CD4-positive, alpha-beta T cell (primary cell): ENCODE data around the gene NTHL1. TPM values are rescaled to one million over a fixed set of nuclear protein-coding genes. Genes with fewer than 3 reads are reported as not detected.

Source experiments
- ATAC-seq: fragments of 200-7000 bp; cut with Tn5 transposase; one replicate; pipeline ENCODE4 v1.10.0; 2022; ENCODE audit warnings: mild to moderate bottlenecking; ENCODE audit not compliant: poor library complexity
- CTCF ChIA-PET: fragments of 350-600 bp; sonication (Branson Sonifier 250); formaldehyde crosslinking; loops from one replicate; lab custom pipeline; 2021; ENCODE audit warnings: antibody characterized with exemption, inconsistent platforms; lab: Charles Lee
- POLR2A ChIA-PET: fragments of 350-600 bp; sonication (Branson Sonifier 250); formaldehyde crosslinking; loops from one replicate; lab custom pipeline; 2021; ENCODE audit warnings: antibody characterized with exemption, inconsistent platforms; lab: Charles Lee
- DNase-seq, 14 experiments: peaks; one replicate each; pipeline ENCODE4 v3.0.0-alpha.2; 2013 to 2020; ENCODE audit warnings: mixed read lengths in 2 of 14
- H3K27ac ChIP-seq, 2 donors: one replicate each; pipeline versions ENCODE4 v1.5.1 to v1.7.0; 2013; ENCODE audit warnings: low read length in 2 of 2, low read depth in 1 of 2, mild to moderate bottlenecking in 1 of 2
- H3K27me3 ChIP-seq, 2 experiments: 1 replicate in 1 of 2; 2 replicates in 1 of 2; pipeline versions ENCODE4 v1.6.1 to v1.7.0; 2013; ENCODE audit warnings: low read length in 2 of 2, control low read depth in 1 of 2, mild to moderate bottlenecking in 1 of 2, moderate library complexity in 1 of 2; ENCODE audit not compliant: insufficient read depth in 2 of 2, control insufficient read depth in 1 of 2
- H3K36me3 ChIP-seq: one replicate; pipeline ENCODE4 v1.6.1; 2013; ENCODE audit warnings: low read length, control low read depth; ENCODE audit not compliant: insufficient read depth
- H3K4me1 ChIP-seq: one replicate; pipeline ENCODE4 v1.6.1; 2013; ENCODE audit warnings: low read length, control low read depth; ENCODE audit not compliant: insufficient read depth
- H3K4me3 ChIP-seq: one replicate; pipeline ENCODE4 v1.5.1; 2013; ENCODE audit warnings: mild to moderate bottlenecking, low read length, moderate library complexity
- H3K9me3 ChIP-seq, 2 experiments: 1 replicate in 1 of 2; 2 replicates in 1 of 2; pipeline versions ENCODE4 v1.6.1 to v1.7.0; 2013; ENCODE audit warnings: low read length in 2 of 2, mild to moderate bottlenecking in 2 of 2, control low read depth in 1 of 2, moderate library complexity in 1 of 2; ENCODE audit not compliant: control insufficient read depth in 1 of 2, insufficient read depth in 1 of 2
- H3K27ac Mint-ChIP-seq: one replicate; pipeline ENCODE4 v1.8.0; 2020; ENCODE audit warnings: mixed read lengths
- H3K27me3 Mint-ChIP-seq: one replicate; pipeline ENCODE4 v1.8.0; 2021; ENCODE audit warnings: mixed read lengths
- H3K36me3 Mint-ChIP-seq: one replicate; pipeline ENCODE4 v1.8.0; 2021; ENCODE audit warnings: low read depth, mixed read lengths
- H3K4me1 Mint-ChIP-seq: one replicate; pipeline ENCODE4 v1.8.0; 2021; ENCODE audit warnings: low read depth, mixed read lengths
- H3K4me3 Mint-ChIP-seq: one replicate; pipeline ENCODE4 v1.8.0; 2020; ENCODE audit warnings: mild to moderate bottlenecking, mixed read lengths
- H3K9me3 Mint-ChIP-seq: one replicate; pipeline ENCODE4 v1.8.0; 2020; ENCODE audit warnings: mixed read lengths
- CTCF ChIP-seq: fragments of 200-600 bp; IDR thresholded peaks from one replicate; pipeline ENCODE4 v1.8.0; 2022; ENCODE audit warnings: antibody characterized with exemption, mild to moderate bottlenecking
- intact Hi-C, 2 experiments: fragments of 100-400 bp; cut with DNase I in 1 of 2; cut with micrococcal nuclease in 1 of 2; formaldehyde crosslinking; loops; one replicate each; pipeline versions ENCODE4 v1.15.1 to v1.9.0; 2023 to 2025; cut with DNase I, micrococcal nuclease
- total RNA-seq, 174 experiments: library from RNA in 2 of 174; stranded (reverse) in 2 of 174; gene quantifications; one replicate each; pipeline ENCODE4 v1.2.3 and lab custom pipeline; 2021 to 2026

Gene NTHL1
- total RNA-seq, 2 experiments from 2014 or later, result 2.7 to 2.9 TPM

DNA sequence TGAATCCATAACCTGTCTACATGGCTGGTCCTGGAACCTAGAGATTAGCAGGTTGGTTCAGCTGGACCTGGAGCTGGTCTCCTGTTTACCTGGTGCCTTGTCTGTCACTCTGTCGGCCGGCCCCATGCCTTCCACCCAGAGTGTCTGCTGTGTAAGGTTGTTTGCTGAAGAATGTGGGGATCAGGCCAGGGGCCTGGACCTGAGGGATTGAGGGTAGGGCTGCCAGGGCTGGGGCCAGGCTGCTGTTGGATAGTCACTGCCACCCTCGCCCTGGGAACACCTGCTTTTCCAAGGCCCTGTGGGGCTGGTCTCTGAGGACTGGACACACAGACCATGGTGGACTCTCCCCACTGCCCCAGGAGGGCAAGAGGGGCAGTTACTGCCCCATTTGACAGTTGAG is 19.5 kb downstream of the NTHL1 start:
- Mint-ChIP-seq H3K9me3 (no peaks in the 10 kb centered on the region), H3K4me1 (peaks cover 15% of the 10 kb centered on the region), H3K27ac (no peak overlapping the region), H3K36me3 (no peaks in the 10 kb centered on the region), H3K4me3 (peak overlapping the region; percentile 80), H3K27me3 (peaks cover 4% of the 10 kb centered on the region)
- Histone ChIP-seq H3K36me3 (no peaks in the 10 kb centered on the region), H3K4me3 (no peak overlapping the region), H3K4me1 (peaks cover 29% of the 10 kb centered on the region), H3K27ac (no peak overlapping the region), H3K27me3 (peaks cover 0 to 2% of the 10 kb centered on the region in 2 experiments), H3K9me3 (no peaks in the 10 kb centered on the region)
- intact Hi-C loops, result loop anchor here in 1 of 2 experiments (5.0 to 10.0 kb wide), 2 partner anchors 227 to 459 kb away; partner anchors contain the start of gene ECI1
- POLR2A ChIA-PET, result interaction anchor here (1.5 kb wide), 1 partner anchor 187 kb away, joined by 3 read pairs; the partner anchor contains the start of gene PGP
- ATAC-seq (no peak), DNase-seq (no peak)
- CTCF ChIA-PET, result interaction anchor here (2.3 kb wide), 1 partner anchor 112 kb away, joined by 8 read pairs; no protein-coding TSS in a partner anchor
- TF ChIP-seq CTCF, result no peak

GRCh38 chr16:2027024-2028010 is 20.3 kb downstream of the NTHL1 start:
- intact Hi-C loops, result loop anchor here in 1 of 2 experiments (5.0 to 10.0 kb wide), 2 partner anchors 227 to 460 kb away; partner anchors contain the start of gene ECI1
- Histone ChIP-seq H3K36me3 (no peaks in the 10 kb centered on the region), H3K4me1 (peaks cover 36% of the 10 kb centered on the region), H3K27ac (no peak overlapping the region), H3K9me3 (no peaks in the 10 kb centered on the region), H3K27me3 (peaks cover 2 to 5% of the 10 kb centered on the region in 2 experiments), H3K4me3 (peak overlapping the region; percentile 33)
- ChIA-PET POLR2A (interaction anchor here (0.7 to 3.0 kb wide), 4 partner anchors 20 to 188 kb away, joined by 3 to 13 read pairs (median 3); partner anchors contain the start of genes NTHL1, PGP and TRAF7), CTCF (interaction anchor here (2.3 kb wide), 1 partner anchor 113 kb away, joined by 8 read pairs; no protein-coding TSS in a partner anchor)
- DNase-seq, result peak in 4 of 14 experiments; percentile 18 to 55 (median 36)
- H3K4me1 Mint-ChIP-seq, result peaks cover 19% of the 10 kb centered on the region
- peak; percentile 7 for ATAC-seq
- H3K4me3 Mint-ChIP-seq, result peak overlapping the region; percentile 80
- H3K27me3 Mint-ChIP-seq, result peaks cover 12% of the 10 kb centered on the region
- no peaks in the 10 kb centered on the region for H3K9me3 Mint-ChIP-seq
- H3K36me3 Mint-ChIP-seq, result no peaks in the 10 kb centered on the region
- no peak for TF ChIP-seq CTCF
- H3K27ac Mint-ChIP-seq, result no peak overlapping the region

DNA sequence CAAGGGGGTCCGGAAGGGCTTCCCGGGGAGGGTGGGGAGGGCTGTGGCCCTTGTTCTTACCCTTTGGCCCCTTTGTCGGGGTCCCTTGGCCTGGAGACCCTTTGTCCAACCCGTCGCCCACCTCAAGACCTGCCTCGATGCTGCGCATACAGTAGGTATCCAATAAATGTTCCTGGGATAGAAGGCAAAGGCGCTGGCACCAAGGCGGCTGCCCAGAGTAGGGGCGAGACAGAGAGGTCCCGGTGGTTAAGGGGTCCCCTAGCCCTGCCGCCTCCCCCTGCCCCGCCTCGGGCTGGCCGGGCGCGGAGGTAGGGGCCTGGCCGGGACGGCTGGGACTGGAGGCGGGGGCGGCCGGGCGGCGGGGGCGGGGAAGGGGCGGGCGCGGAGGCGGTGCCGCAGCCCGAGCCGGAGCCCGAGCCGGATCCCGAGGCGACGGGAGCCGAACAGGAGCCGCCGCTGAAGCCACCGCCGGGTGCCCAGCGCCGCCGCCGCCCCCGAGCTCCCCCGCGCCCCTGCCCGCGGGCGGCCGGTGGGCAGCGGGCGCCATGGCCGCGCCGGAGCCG is 21.1 kb downstream of the NTHL1 start, which contains the start of gene NHERF2:
TSS of gene NHERF2 (plus strand) at position 442 of the 563 bp plus-strand sequence. CDS start at position 546, 104 bp downstream.
- ATAC-seq, result peak; percentile 18
- H3K27me3 ChIP-seq, result peaks cover 4 to 10% of the 10 kb centered on the region in 2 experiments
- H3K9me3 Mint-ChIP-seq, result no peaks in the 10 kb centered on the region
- no peaks in the 10 kb centered on the region for H3K36me3 Mint-ChIP-seq
- peaks cover 19% of the 10 kb centered on the region for H3K4me1 Mint-ChIP-seq
- peak in 7 of 14 experiments; percentile 29 to 67 (median 46) for DNase-seq
- H3K36me3 ChIP-seq, result no peaks in the 10 kb centered on the region
- CTCF ChIA-PET, result interaction anchor here (2.3 kb wide), 1 partner anchor 114 kb away, joined by 8 read pairs; no protein-coding TSS in a partner anchor
- no peak for TF ChIP-seq CTCF
- peak within 1 kb of the TSS; percentile 33 for H3K4me3 ChIP-seq
- peak within 1 kb of the TSS; percentile 80 for H3K4me3 Mint-ChIP-seq
- peaks cover 15% of the 10 kb centered on the region for H3K27me3 Mint-ChIP-seq
- no peak within 1 kb of the TSS for H3K27ac ChIP-seq
- H3K9me3 ChIP-seq, result no peaks in the 10 kb centered on the region
- intact Hi-C loops, result loop anchor here in 1 of 2 experiments (5.0 to 10.0 kb wide), 2 partner anchors 228 to 461 kb away; partner anchors contain the start of gene ECI1
- H3K4me1 ChIP-seq, result peaks cover 36% of the 10 kb centered on the region
- POLR2A ChIA-PET, result interaction anchor here (3.0 kb wide), 1 partner anchor 129 kb away, joined by 13 read pairs; the partner anchor contains the start of gene TRAF7
- H3K27ac Mint-ChIP-seq, result no peak within 1 kb of the TSS
